Thyroid gland (tissue), 4 donors: ENCODE measurements around the gene XRCC4.

Experiments used
- CTCF ChIP-seq, 6 experiments: fragments of 200-600 bp in 3 of 6; fragments of 450-650 bp in 3 of 6; sonication (generic) in 3 of 6; IDR thresholded peaks; one replicate each; pipeline ENCODE4 v1.5.1; 2016 to 2019; ENCODE audit warnings: antibody characterized with exemption in 6 of 6, mild to moderate bottlenecking in 2 of 6, inconsistent platforms in 1 of 6, moderate library complexity in 1 of 6
- POLR2A ChIP-seq, 2 donors: fragments of 450-650 bp; IDR thresholded peaks; one replicate each; pipeline ENCODE4 v1.6.1; 2017; ENCODE audit warnings: antibody characterized with exemption in 2 of 2, mild to moderate bottlenecking in 2 of 2, moderate library complexity in 1 of 2

- TF ChIP-seq POLR2A (IDR thresholded peaks at IDR 0.05) (no peak), CTCF (IDR thresholded peaks at IDR 0.05) (no peak)
Measured at GRCh38 chr5:83179966-83180365, 102.6 kb downstream of the XRCC4 start.
